Measurements from ENCODE around the gene CCDC15.
"Not testable (repeated sequence)": the region's sequence is repeated elsewhere in the genome, so short reads cannot be mapped to it uniquely, and the experiment has no call there.

The CCDC15 gene

DNA sequence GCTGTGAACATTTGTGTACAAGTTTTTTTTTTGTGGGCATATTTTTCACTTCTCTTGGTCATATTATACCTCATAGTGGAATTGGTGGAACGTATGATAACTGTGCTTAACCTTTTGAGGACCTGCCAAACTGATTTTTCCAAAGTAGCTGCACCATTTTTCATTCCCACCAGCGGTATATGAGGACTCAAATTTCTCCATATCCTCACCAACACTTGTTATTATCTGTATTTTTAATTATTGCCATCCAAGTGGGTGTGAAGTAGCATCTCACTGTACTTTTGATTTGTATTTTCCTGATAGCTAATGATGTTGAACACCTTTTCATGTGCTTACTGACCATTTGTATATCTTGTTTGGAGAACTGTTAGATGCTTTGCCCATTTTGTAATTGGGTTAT is 47.8 kb downstream of the CCDC15 start:
- DNase-seq = no peak

DNA sequence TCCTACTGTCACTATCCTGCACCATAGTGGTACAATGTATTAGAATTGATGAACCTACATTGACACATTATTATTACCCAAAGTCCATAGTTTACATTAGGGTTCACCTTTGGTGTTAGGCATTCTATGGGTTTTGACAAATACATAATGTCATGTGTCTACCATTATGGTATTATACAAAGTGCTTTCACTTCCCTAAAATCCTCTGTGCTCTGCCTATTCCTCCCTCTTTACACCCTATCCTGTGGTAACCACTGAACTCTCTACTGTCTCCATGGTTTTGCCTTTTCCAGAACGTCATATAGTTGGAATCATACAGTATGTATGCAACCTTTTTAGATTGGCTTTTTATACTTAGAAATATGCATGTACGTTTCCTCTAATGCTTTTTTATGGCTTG is 51.5 kb downstream of the CCDC15 start:
- DNase-seq = no peak

DNA sequence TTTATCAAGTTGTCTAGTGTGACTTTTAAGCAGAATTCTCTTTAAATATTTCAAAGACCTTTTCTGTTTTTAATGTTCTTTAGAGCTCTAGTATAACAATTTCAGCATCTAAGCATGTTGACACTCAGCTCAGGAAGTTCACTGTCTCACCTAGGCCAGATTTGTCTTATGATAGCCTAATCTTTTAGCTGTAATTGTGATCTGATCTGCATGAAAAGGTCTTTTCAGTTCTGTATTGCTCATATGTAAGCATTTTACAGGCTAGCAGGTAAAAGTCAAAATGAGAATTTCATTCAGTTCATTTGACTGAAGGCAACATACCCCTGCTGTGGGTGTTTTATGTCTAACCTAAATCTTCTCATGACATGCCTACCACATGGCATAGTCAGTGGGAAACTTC is 62.4 kb downstream of the CCDC15 start:
- DNase-seq = no peak

- no peak for DNase-seq
These were observed 66.3 kb downstream of the CCDC15 start for GRCh38 chr11:125020342-125020741.

DNA sequence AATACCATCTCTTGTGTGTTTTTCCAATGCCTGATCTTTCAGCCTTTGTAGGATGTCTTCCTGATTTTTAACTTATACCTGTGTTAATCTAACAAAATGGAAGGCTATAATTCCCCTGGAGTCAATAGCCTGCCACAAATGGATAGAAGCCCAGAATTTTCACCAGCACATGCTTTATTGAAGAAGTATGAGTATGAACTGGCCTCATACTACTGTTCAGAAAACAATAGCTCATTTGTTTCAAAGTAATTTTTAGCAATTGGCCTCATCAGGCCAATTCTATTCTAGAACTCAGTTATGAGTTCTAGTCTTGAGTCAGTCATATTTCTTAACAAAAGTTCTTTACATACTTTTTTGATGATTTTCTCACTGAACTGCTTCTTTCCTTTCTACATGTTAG is 68.5 kb downstream of the CCDC15 start:
- DNase-seq = no peak

DNA sequence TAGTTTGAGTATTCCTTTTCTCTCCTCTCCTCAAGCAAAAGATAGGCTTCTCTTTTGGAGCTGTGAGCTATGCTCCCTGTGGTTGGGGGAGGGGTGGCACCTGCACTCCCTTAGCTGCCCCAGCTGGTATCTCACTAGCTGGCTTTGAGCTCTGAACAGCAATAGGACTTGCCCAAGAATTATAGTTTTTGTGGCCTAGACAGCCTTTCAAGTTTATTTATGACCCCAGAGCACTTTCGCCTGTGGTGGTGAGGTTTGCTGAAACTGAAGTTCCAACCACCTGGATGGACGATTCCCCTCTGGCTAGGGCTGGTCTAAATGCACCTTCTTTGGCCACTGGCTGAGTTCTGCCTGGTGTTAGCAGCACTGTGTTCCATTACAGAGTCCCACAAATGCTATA is 72.0 kb downstream of the CCDC15 start:
- no peak for DNase-seq

DNA sequence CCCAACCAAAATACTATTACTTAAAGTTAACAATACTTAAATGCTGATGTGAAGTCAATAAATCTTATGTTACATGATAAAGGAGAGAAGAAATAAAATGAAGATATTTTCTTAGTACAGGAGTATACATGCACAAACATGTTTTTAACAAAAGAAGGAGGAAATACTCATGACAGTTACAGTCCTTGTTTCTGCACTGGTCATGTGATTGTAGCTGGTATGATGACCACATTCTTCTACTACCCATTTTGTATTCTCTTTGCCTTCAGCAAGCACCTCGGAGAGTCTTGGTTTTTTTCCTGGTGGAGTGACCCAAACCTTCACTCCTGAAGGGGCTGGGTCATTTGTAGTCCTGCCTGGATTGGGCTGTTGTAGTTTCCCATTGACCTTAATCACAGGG is 75.4 kb downstream of the CCDC15 start:
- DNase-seq = not testable (repeated sequence)

DNA sequence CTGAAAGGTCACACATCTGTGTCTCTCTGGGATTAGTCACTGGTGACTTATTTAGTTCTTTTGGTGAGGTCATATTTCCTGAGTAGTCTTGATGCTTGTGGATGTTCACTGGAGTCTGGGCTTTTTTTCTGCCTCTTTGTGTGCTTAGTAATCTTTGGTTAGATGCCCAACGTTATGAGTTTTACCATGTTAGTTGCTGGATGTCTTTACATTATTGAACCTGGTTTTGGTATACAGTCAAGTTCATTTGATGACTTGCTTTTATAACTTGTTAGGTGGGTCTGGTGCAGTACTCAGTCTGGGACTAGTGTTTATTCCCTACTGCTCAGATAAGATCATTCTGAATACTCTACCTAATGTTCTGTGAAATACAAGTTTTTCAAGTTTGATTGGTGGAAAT is 82.9 kb downstream of the CCDC15 start:
- DNase-seq = no peak

DNA sequence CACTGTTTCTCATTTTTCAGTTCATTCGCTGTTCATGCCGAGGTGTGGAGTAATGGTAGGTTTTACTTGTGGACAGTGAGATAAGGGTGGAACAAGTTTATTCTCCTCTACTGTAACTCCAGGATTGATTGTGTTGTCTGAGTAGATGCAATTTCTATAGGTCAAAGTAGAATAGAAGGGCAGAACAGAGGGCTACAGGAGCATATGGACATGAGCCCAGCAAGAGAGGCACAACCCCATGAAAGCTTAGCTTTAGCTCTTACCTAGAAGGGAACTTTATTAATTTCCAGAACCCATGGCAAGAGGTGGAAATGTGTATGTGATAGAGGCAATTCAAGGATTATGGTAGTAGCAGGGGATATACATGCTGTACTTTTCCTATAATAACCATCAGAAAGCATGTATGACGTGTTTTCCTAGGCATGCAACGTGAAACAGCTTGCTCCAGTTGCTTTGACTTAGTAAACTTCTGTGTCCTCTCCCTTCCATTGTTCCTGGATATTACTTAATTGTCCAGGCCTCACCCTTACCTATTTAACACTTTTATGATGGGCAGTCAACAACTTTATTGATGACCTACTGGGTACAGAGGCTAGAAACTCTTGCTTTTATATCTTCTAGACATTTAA is 95.3 kb downstream of the CCDC15 start:
- no peak for DNase-seq

- DNase-seq = no peak
These were observed 98.0 kb downstream of the CCDC15 start for GRCh38 chr11:125052047-125052446.

- no peak for DNase-seq
These were observed 99.2 kb downstream of the CCDC15 start for GRCh38 chr11:125053167-125053566.

DNA sequence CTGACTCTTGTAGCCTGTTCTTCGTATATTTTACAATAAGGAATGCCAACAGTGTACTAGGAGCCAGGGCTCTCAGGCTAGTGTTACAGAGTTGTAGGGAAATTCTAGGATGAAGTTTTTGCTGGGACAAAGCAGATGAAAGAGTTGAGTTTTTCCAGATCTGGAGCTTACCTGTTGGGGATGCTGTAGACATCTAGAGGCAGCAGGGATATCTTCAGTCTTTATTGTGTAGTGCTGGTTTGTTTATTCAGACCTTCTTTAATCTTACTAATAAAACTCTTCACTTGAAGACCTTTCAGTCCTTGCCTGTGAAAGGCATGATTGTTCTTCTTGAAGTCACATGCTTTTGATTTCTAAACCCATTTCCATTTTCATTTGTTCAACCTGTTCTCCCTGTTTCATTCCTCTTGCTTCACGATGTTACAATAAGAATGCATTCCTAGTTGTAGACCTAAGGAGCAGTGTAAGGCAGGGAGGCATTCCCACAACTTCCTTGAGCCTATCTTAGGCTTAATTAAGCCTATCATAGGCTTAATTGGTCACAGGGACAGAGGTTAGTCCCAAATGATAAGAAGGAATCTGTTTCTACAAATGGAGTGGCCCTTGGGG is 101.2 kb downstream of the CCDC15 start:
- no peak for DNase-seq

DNA sequence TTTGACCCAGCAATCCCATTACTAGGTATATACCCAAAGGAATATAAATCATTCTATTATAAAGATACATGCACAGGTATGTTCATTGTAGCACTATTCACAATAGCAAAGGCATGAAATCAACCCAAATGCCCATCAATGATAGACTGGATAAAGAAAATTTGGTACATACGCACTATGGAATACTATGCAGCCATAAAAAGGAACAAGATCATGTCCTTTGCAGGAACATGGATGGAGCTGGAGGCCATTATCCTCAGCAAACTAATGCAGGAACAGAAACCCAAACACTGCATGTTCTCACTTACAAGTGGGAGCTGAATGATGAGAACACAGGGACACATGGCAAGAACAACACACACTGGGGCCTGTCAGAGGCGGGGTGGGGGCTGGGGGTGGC is 102.1 kb downstream of the CCDC15 start:
- not testable (repeated sequence) for DNase-seq

DNA sequence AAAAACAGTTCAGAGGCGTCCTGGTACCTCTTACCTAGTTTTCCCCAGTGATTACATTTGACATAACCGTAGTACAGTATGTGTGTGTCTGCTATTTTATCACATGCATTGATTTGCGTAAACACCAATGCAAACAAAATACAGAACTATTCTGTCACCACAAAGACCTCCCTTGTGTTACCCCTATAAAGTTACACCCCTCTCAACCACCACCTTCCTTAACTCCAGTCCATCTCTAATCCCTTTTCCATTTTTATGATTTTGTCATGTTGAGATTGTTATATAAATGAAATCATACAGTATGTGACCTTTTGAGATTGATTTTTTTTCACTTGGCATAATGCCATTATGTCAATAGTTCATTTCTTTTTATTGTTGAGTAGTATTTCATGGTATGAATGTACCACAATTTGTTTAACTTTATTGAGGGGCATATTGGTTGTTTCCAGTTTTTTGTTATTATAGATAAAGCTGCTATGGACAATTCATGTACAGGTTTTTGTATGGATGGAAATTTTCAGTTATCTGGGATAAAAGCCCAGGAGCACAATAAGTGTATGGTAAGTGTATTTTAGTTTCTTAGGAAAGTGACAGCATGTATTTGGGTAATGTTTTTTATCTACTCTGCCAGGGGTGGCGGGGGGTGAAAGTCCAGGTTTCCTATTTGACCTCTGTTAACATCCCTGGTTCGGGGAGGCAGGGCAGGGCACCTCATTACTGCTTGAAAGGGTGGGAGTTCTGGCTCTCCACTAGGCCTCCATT is 103.1 kb downstream of the CCDC15 start:
- no peak for DNase-seq

GRCh38 chr11:125057693-125058016 is 103.7 kb downstream of the CCDC15 start:
- no peak for DNase-seq

- DNase-seq = no peak
These were observed 107.3 kb downstream of the CCDC15 start for GRCh38 chr11:125061281-125061680.

GRCh38 chr11:125062218-125062930 is 108.4 kb downstream of the CCDC15 start:
- DNase-seq = no peak

- DNase-seq = peak; percentile 12
These were observed 109.0 kb downstream of the CCDC15 start, which contains the start of gene SLC37A2 for GRCh38 chr11:125062931-125063428. SLC37A2 (plus strand) TSS chr11:125063305; CDS start chr11:125063368, 63 bp downstream.

DNA sequence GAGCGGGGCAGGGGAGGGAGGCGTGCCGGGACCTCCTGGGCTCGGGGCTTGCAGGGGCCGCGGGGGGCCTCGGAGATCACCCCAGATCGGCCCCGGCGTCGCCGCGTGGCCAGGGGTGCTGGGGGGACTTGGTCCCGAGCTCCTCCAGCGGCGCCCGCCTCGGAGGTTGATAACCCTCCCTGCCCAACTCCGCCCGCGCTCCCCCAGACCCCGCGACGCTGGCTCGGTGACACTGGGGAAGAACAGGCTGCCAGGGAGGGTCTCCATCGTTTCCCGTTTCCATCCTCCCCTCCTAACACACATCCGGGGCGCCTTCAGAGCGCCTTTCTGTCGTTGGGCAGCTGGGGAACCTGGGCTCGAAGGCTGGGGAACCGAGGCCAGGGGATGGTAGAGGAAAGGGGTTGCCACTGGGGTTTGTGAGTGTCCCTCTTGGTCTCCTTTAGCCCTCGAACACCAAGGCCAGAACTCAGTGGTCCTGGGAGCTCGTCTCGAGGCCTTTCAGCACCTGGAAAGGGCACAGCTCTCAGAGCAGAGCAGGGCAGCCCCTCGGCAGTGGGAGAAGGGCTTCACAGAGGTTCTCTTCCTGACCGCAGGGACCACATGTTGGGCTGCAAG is 109.5 kb downstream of the CCDC15 start:
- DNase-seq = no peak

- no peak for DNase-seq
These were observed 110.1 kb downstream of the CCDC15 start for GRCh38 chr11:125064070-125064469.

GRCh38 chr11:125068368-125068767 is 114.4 kb downstream of the CCDC15 start:
- DNase-seq = no peak

DNA sequence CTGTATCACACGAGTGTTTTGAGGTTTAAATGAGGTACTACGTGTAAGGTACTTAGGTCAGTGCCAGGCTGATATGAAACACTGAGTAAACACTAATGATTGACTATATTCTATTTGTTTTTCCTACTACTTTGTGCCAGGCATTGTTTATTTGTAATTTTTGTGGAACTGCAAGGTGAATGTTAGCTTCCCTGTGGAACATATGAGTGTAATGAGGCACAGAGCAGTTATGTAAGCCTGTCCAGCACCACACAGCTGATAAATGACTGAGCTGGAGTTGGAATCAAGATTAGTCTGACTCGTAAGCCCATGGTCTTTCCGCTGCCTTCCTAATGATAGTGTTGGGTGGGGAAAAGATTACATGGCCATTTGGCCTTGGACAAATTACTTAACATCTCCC is 115.0 kb downstream of the CCDC15 start:
- no peak for DNase-seq

- no peak for DNase-seq
These were observed 115.8 kb downstream of the CCDC15 start for GRCh38 chr11:125069796-125070195.
